Measurements from ENCODE around the gene GPR78. TPM values are rescaled to one million over a fixed set of nuclear protein-coding genes. Genes with fewer than 3 reads are reported as not detected.

GPR78 gene
- total RNA-seq, 6 donors from 2014 or later = 0.03 to 0.07 TPM; not detected in 4

- Histone ChIP-seq H3K9me3 (no peaks in the 10 kb centered on the region), H3K4me3 (no peak overlapping the region), H3K4me1 (no peaks in the 10 kb centered on the region), H3K36me3 (no peaks in the 10 kb centered on the region), H3K27me3 (no peaks in the 10 kb centered on the region), H3K27ac (no peak overlapping the region)
- ATAC-seq (ENCODE audit: low FRiP score in 2 of 2) = no peak
- DNase-seq = peak in 1 of 2 donors; percentile 62
- 79 to 92% methylated on average over 5 to 35 of the region's 35 CpGs for WGBS, 2 donors
- no peak for TF ChIP-seq POLR2AphosphoS5 (IDR thresholded peaks at IDR 0.05)
- TF ChIP-seq EP300 (IDR thresholded peaks at IDR 0.05) = no peak
- no peak for TF ChIP-seq CTCF (IDR thresholded peaks at IDR 0.05)
- no peak for TF ChIP-seq POLR2A (IDR thresholded peaks at IDR 0.05)
Observed at GRCh38 chr4:8613421-8614364, 33.5 kb downstream of the GPR78 start.

- TF ChIP-seq POLR2AphosphoS5 (IDR thresholded peaks at IDR 0.05) (no peak), CTCF (IDR thresholded peaks at IDR 0.05) (no peak), POLR2A (IDR thresholded peaks at IDR 0.05) (no peak), EP300 (IDR thresholded peaks at IDR 0.05) (no peak)
- no peak for ATAC-seq (ENCODE audit: low FRiP score in 2 of 2)
- Histone ChIP-seq H3K27me3 (no peaks in the 10 kb centered on the region), H3K4me3 (no peak overlapping the region), H3K9me3 (no peaks in the 10 kb centered on the region), H3K4me1 (no peaks in the 10 kb centered on the region), H3K36me3 (no peaks in the 10 kb centered on the region), H3K27ac (no peak overlapping the region)
- DNase-seq = peak in 1 of 2 donors; percentile 52
- WGBS, 2 donors = 73 to 77% methylated on average over 19 to 22 of the region's 22 CpGs
Observed at GRCh38 chr4:8614365-8615193, 34.4 kb downstream of the GPR78 start.

GRCh38 chr4:8615366-8615765, 35.2 kb downstream of the GPR78 start:
- ATAC-seq (ENCODE audit: low FRiP score in 2 of 2) (no peak), DNase-seq (peak in 1 of 2 donors; percentile 32)
- Histone ChIP-seq H3K27ac (no peak overlapping the region), H3K4me1 (no peaks in the 10 kb centered on the region), H3K36me3 (no peaks in the 10 kb centered on the region), H3K4me3 (no peak overlapping the region), H3K9me3 (no peaks in the 10 kb centered on the region), H3K27me3 (no peaks in the 10 kb centered on the region)
- 87 to 90% methylated on average over 12 to 13 of the region's 13 CpGs for WGBS, 2 donors
- TF ChIP-seq POLR2A (IDR thresholded peaks at IDR 0.05) (no peak), POLR2AphosphoS5 (IDR thresholded peaks at IDR 0.05) (no peak), CTCF (IDR thresholded peaks at IDR 0.05) (no peak), EP300 (IDR thresholded peaks at IDR 0.05) (no peak)

- Histone ChIP-seq H3K27ac (no peak overlapping the region), H3K4me1 (no peaks in the 10 kb centered on the region), H3K36me3 (no peaks in the 10 kb centered on the region), H3K27me3 (no peaks in the 10 kb centered on the region), H3K9me3 (no peaks in the 10 kb centered on the region), H3K4me3 (no peak overlapping the region)
- DNase-seq = peak in 1 of 2 donors; percentile 46
- 76 to 77% methylated on average over 25 to 26 of the region's 26 CpGs for WGBS, 2 donors
- no peak for ATAC-seq (ENCODE audit: low FRiP score in 2 of 2)
- no peak for TF ChIP-seq POLR2A (IDR thresholded peaks at IDR 0.05)
- no peak for TF ChIP-seq POLR2AphosphoS5 (IDR thresholded peaks at IDR 0.05)
- no peak for TF ChIP-seq EP300 (IDR thresholded peaks at IDR 0.05)
- no peak for TF ChIP-seq CTCF (IDR thresholded peaks at IDR 0.05)
Observed at GRCh38 chr4:8615921-8616787, 36.0 kb downstream of the GPR78 start.

Data from upper lobe of left lung (tissue), 6 donors.